SK-N-SH (cell line): ENCODE results near the gene S1PR2. TPM values are rescaled to one million over a fixed set of nuclear protein-coding genes. Genes with fewer than 3 reads are reported as not detected.
A peak's percentile ranks its signal among the peaks of the same experiment; 100 is the strongest.

Experiments
- CTCF ChIA-PET: fragments of 300-600, 350-600 bp; formaldehyde crosslinking; extraction: SDS; loops from one replicate; lab custom pipeline; 2021; lab: Yijun Ruan, JAX
- POLR2A ChIA-PET: fragments of 350-600 bp; sonication (Branson Sonifier 250); formaldehyde crosslinking; extraction: SDS; loops from one replicate; lab custom pipeline; 2020; ENCODE audit warnings: antibody characterized with exemption, inconsistent platforms; lab: Yijun Ruan, JAX
- DNase-seq: peaks from one replicate; pipeline ENCODE4 v3.0.0; 2012
- H2AFZ ChIP-seq: fragments of 200-600 bp; sonication (generic); 2 replicates; pipeline ENCODE4 v1.8.1; 2016; ENCODE audit warnings: antibody characterized with exemption, mild to moderate bottlenecking, low read depth
- H3F3A ChIP-seq: fragments of 200-600 bp; sonication (generic); replicated peaks from 2 replicates; pipeline ENCODE3; 2016; ENCODE audit warnings: antibody characterized with exemption, mild to moderate bottlenecking; ENCODE audit not compliant: insufficient read depth
- H3K27ac ChIP-seq, 2 experiments: fragments of 200-500 bp in 1 of 2; fragments of 200-600 bp in 1 of 2; sonication (Bioruptor generic) in 1 of 2; sonication (generic), shearing (Covaris generic) in 1 of 2; 2 replicates each; pipeline versions ENCODE4 v1.5.1 to v1.6.1; 2014 to 2016; ENCODE audit warnings: low read depth in 2 of 2, inconsistent platforms in 1 of 2, low read length in 1 of 2, mild to moderate bottlenecking in 1 of 2, mixed read lengths in 1 of 2
- H3K27me3 ChIP-seq: fragments of 200-600 bp; sonication (generic), shearing (Covaris generic); 2 replicates; pipeline ENCODE4 v1.6.1; 2016; ENCODE audit warnings: mixed run types; ENCODE audit not compliant: insufficient read depth
- H3K36me3 ChIP-seq, 2 experiments: fragments of 200-500 bp in 1 of 2; fragments of 200-600 bp in 1 of 2; sonication (Bioruptor generic) in 1 of 2; sonication (generic) in 1 of 2; replicated peaks in 1 of 2; 2 replicates each; pipeline versions ENCODE3 to v1.5.1; 2014 to 2016; ENCODE audit warnings: low read length in 1 of 2, mild to moderate bottlenecking in 1 of 2; ENCODE audit not compliant: insufficient read depth in 2 of 2, control insufficient read depth in 1 of 2
- H3K4me1 ChIP-seq, 2 experiments: fragments of 200-500 bp in 1 of 2; fragments of 200-600 bp in 1 of 2; sonication (Bioruptor generic) in 1 of 2; sonication (generic), shearing (Covaris generic) in 1 of 2; 2 replicates each; pipeline versions ENCODE4 v1.5.1 to v1.6.1; 2014 to 2016; ENCODE audit warnings: low read depth in 1 of 2, low read length in 1 of 2, mixed run types in 1 of 2; ENCODE audit not compliant: insufficient read depth in 2 of 2, control insufficient read depth in 1 of 2
- H3K4me2 ChIP-seq: fragments of 200-600 bp; sonication (generic), shearing (Covaris generic); 2 replicates; pipeline ENCODE4 v1.6.1; 2017; ENCODE audit warnings: mixed run types
- H3K4me3 ChIP-seq, 2 experiments: fragments of 200-500 bp in 1 of 2; fragments of 200-600 bp in 1 of 2; sonication (Bioruptor generic) in 1 of 2; sonication (generic), shearing (Covaris generic) in 1 of 2; 2 replicates each; pipeline versions ENCODE4 v1.5.1 to v1.8.1; 2014 to 2016; ENCODE audit warnings: low read depth in 2 of 2, inconsistent platforms in 1 of 2, low read length in 1 of 2, mild to moderate bottlenecking in 1 of 2, mixed read lengths in 1 of 2, moderate library complexity in 1 of 2
- H3K79me2 ChIP-seq: fragments of 200-600 bp; sonication (generic); 2 replicates; pipeline ENCODE4 v1.8.1; 2017; ENCODE audit warnings: mild to moderate bottlenecking; ENCODE audit not compliant: insufficient read depth
- H3K9ac ChIP-seq: fragments of 200-600 bp; sonication (generic); 2 replicates; pipeline ENCODE4 v1.6.1; 2017; ENCODE audit warnings: mixed run types
- H3K9me2 ChIP-seq: fragments of 200-600 bp; sonication (generic); 2 replicates; pipeline ENCODE4 v1.6.1; 2017; ENCODE audit warnings: mixed run types
- H3K9me3 ChIP-seq: fragments of 200-600 bp; sonication (generic); 2 replicates; pipeline ENCODE4 v1.6.1; 2017; ENCODE audit warnings: mixed run types, mild to moderate bottlenecking, moderate library complexity
- H4K20me1 ChIP-seq: fragments of 200-600 bp; sonication (generic); 2 replicates; pipeline ENCODE4 v1.6.1; 2017; ENCODE audit warnings: mild to moderate bottlenecking, mixed run types; ENCODE audit not compliant: insufficient read depth
- CHD2 ChIP-seq: fragments of 150-350 bp; IDR thresholded peaks from 2 replicates; pipeline ENCODE4 v1.6.1; 2018; ENCODE audit warnings: low read length; ENCODE audit not compliant: partially characterized antibody
- FOSL2 ChIP-seq: IDR thresholded peaks from 2 replicates; pipeline ENCODE4 v1.4.0; 2012; ENCODE audit warnings: low read depth, mild to moderate bottlenecking, moderate library complexity, borderline replicate concordance
- GABPA ChIP-seq: IDR thresholded peaks from 2 replicates; pipeline ENCODE4 v1.4.0; 2012; ENCODE audit warnings: low read depth, mild to moderate bottlenecking
- MAX ChIP-seq: IDR thresholded peaks from 2 replicates; pipeline ENCODE4 v1.4.0; 2012; ENCODE audit warnings: low read depth
- MXI1 ChIP-seq: IDR thresholded peaks from 2 replicates; pipeline ENCODE4 v1.6.1; 2012; ENCODE audit warnings: mild to moderate bottlenecking, low read depth, low read length, improper control_type of control experiment
- NFIC ChIP-seq: IDR thresholded peaks from 2 replicates; pipeline ENCODE4 v1.4.0; 2012; ENCODE audit warnings: borderline replicate concordance
- NRF1 ChIP-seq: IDR thresholded peaks from 2 replicates; pipeline ENCODE4 v1.6.1; 2012; ENCODE audit warnings: low read depth, mild to moderate bottlenecking, low read length
- PBX3 ChIP-seq: IDR thresholded peaks from 2 replicates; pipeline ENCODE4; 2012
- RAD21 ChIP-seq: IDR thresholded peaks from 2 replicates; pipeline ENCODE4 v1.6.1; 2012; ENCODE audit warnings: mild to moderate bottlenecking, low read length
- RCOR1 ChIP-seq: fragments of 150-350 bp; IDR thresholded peaks from 2 replicates; pipeline ENCODE4 v1.6.1; 2017; ENCODE audit warnings: antibody characterized with exemption, low read length
- SIN3A ChIP-seq: IDR thresholded peaks from 2 replicates; pipeline ENCODE4 v1.6.1; 2012; ENCODE audit warnings: low read depth, mild to moderate bottlenecking, low read length, moderate library complexity, borderline replicate concordance
- SMC3 ChIP-seq: IDR thresholded peaks from 2 replicates; pipeline ENCODE4 v1.6.1; 2012; ENCODE audit warnings: low read depth, low read length, improper control_type of control experiment
- TAF1 ChIP-seq: IDR thresholded peaks from 2 replicates; pipeline ENCODE4 v1.6.1; 2012; ENCODE audit warnings: low read depth, mild to moderate bottlenecking, low read length, moderate library complexity, borderline replicate concordance
- TCF12 ChIP-seq: IDR thresholded peaks from 2 replicates; pipeline ENCODE4 v1.4.0; 2012
- TEAD4 ChIP-seq: IDR thresholded peaks from 2 replicates; pipeline ENCODE4 v1.4.0; 2012; ENCODE audit warnings: mild to moderate bottlenecking, borderline replicate concordance; ENCODE audit not compliant: insufficient read depth
- USF1 ChIP-seq: IDR thresholded peaks from 2 replicates; pipeline ENCODE4 v1.4.0; 2012; ENCODE audit warnings: low read depth, borderline replicate concordance
- ZBTB33 ChIP-seq: IDR thresholded peaks from 2 replicates; pipeline ENCODE4 v1.4.0; 2012; ENCODE audit warnings: low read depth, borderline replicate concordance
- WGBS: methylation state at CpG from one replicate; pipeline ENCODE4 v1.1.6; 2017; ENCODE audit warnings: low lambda C conversion rate; 5-methylcytosine and 5-hydroxymethylcytosine counted together
- polyA plus RNA-seq, 3 experiments: library from polyadenylated mRNA; depleted of rRNA; stranded (reverse); fragments of >200 nt; gene quantifications; 2 replicates each; pipeline ENCODE4 v1.2.3, GENCODE V29; 2012

Gene S1PR2
- polyA plus RNA-seq, 1 of the 3 experiments (the other 2 are of a cell fraction), result 3.6 TPM

GRCh38 chr19:10266706-10267105 is 35.6 kb upstream of the S1PR2 start (continued):
- TF ChIP-seq SMC3, result no peak
- TF ChIP-seq CHD2, result no peak

GRCh38 chr19:10262771-10263170 is 31.6 kb upstream of the S1PR2 start:
- Histone ChIP-seq H3K9ac (no peak overlapping the region), H3K4me3 (no peak overlapping the region), H3K4me2 (no peak overlapping the region), H2AFZ (no peak overlapping the region), H3K9me2 (no peaks in the 10 kb centered on the region), H4K20me1 (no peaks in the 10 kb centered on the region), H3K79me2 (no peaks in the 10 kb centered on the region), H3K9me3 (no peaks in the 10 kb centered on the region), H3F3A (peaks cover 10% of the 10 kb centered on the region), H3K27me3 (no peaks in the 10 kb centered on the region), H3K27ac (no peak overlapping the region)
- DNase-seq, result no peak
- CTCF ChIA-PET, result interaction anchor here (0.7 to 17.2 kb wide), 3 partner anchors 8 to 153 kb away, joined by 3 to 596 read pairs (median 4); partner anchors contain the start of genes ICAM1 and TYK2
- POLR2A ChIA-PET, result no interaction called here
- TF ChIP-seq TCF12 (0 out of 2 replicates have a peak, but pooled peaks have one; percentile 7), TAF1 (no peak), PBX3 (no peak), TEAD4 (no peak), GABPA (no peak), RCOR1 (no peak)
- TF ChIP-seq, all 33 proteins: peak for 1
- peaks cover 6 to 7% of the 10 kb centered on the region in 2 experiments for H3K36me3 ChIP-seq
- WGBS, result 68% methylated on average over 7 of the region's 7 CpGs
- H3K4me1 ChIP-seq, result no peaks in the 10 kb centered on the region; a peak in 1 of 4 replicates

GRCh38 chr19:10260141-10260584 is 29.0 kb upstream of the S1PR2 start:
- no peak for TF ChIP-seq NRF1
- TF ChIP-seq RAD21, result no peak
- no peak for TF ChIP-seq SIN3A
- no peak for TF ChIP-seq NFIC
- no peak for TF ChIP-seq MXI1
- no peak for TF ChIP-seq TCF12
- no peak for TF ChIP-seq FOSL2
- no peak for TF ChIP-seq MAX
- TF ChIP-seq USF1, result no peak
- no peak for TF ChIP-seq SMC3
- no peak for TF ChIP-seq GABPA
- no peak for TF ChIP-seq ZBTB33
- H3K79me2 ChIP-seq, result no peaks in the 10 kb centered on the region
- peaks cover 10% of the 10 kb centered on the region for H3F3A ChIP-seq
- peaks cover 6 to 21% of the 10 kb centered on the region in 2 experiments for H3K36me3 ChIP-seq
- H3K9me2 ChIP-seq, result no peaks in the 10 kb centered on the region
- no peak for DNase-seq
- H3K4me3 ChIP-seq, result no peak overlapping the region
- no peaks in the 10 kb centered on the region for H4K20me1 ChIP-seq
- no peak overlapping the region for H3K9ac ChIP-seq
- no peak overlapping the region for H3K27ac ChIP-seq
- H3K4me1 ChIP-seq, result no peaks in the 10 kb centered on the region; a peak in 1 of 4 replicates
- H3K4me2 ChIP-seq, result no peak overlapping the region
- ChIA-PET POLR2A (no interaction called here), CTCF (interaction anchor here (0.6 to 17.2 kb wide), 18 partner anchors 9 to 328 kb away, joined by 3 to 596 read pairs (median 8); partner anchors contain the start of genes ICAM1, ICAM4, ICAM5 and TYK2)
- H3K9me3 ChIP-seq, result no peaks in the 10 kb centered on the region
- no peak overlapping the region for H2AFZ ChIP-seq
- 76% methylated on average over 8 of the region's 8 CpGs for WGBS
- H3K27me3 ChIP-seq, result no peaks in the 10 kb centered on the region
